ENCODE measurements around the gene DDX59.

DDX59 gene

DNA sequence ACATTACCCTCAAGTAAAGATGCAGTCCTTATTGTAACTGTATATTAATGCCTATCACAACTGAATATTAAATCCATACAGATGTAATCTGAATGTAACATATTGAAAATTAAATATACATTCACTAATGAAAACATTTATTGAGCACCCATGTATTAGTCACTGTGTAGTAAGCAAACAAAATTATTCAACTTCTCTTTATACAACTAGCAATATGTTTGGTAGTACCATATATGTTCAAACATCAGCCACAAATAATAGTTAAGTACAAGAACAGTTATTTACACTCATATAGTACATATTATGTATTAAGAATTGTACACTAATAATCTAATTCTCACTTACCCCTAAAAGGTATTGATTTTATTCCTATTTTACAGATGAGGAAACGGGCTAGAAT, 67.1 kb downstream of the DDX59 start:
- TF ChIP-seq, protein P1, sequence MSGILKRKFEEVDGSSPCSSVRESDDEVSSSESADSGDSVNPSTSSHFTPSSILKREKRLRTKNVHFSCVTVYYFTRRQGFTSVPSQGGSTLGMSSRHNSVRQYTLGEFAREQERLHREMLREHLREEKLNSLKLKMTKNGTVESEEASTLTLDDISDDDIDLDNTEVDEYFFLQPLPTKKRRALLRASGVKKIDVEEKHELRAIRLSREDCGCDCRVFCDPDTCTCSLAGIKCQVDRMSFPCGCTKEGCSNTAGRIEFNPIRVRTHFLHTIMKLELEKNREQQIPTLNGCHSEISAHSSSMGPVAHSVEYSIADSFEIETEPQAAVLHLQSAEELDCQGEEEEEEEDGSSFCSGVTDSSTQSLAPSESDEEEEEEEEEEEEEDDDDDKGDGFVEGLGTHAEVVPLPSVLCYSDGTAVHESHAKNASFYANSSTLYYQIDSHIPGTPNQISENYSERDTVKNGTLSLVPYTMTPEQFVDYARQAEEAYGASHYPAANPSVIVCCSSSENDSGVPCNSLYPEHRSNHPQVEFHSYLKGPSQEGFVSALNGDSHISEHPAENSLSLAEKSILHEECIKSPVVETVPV (CRISPR knock-in tag; IDR thresholded peaks at IDR 0.05), result no peak
- TF ChIP-seq CSDC2 (CRISPR knock-in tag; IDR thresholded peaks at IDR 0.05) (no peak), ZNF565 (CRISPR knock-in tag; conservative IDR thresholded peaks at IDR 0.05; ENCODE audit: low read depth) (no peak), PPARA (CRISPR knock-in tag; IDR thresholded peaks at IDR 0.05; ENCODE audit: borderline replicate concordance) (no peak), SNAI2 (CRISPR knock-in tag; IDR thresholded peaks at IDR 0.05) (no peak), ZC3H10 (CRISPR knock-in tag; IDR thresholded peaks at IDR 0.05) (no peak), ZFP3 (CRISPR knock-in tag; IDR thresholded peaks at IDR 0.05) (no peak), ZNF8 (CRISPR knock-in tag; IDR thresholded peaks at IDR 0.05) (no peak), OSR1 (CRISPR knock-in tag; IDR thresholded peaks at IDR 0.05) (no peak), ZNF70 (CRISPR knock-in tag; IDR thresholded peaks at IDR 0.05) (no peak), TOX (CRISPR knock-in tag; IDR thresholded peaks at IDR 0.05; ENCODE audit: borderline replicate concordance) (no peak), ISL1 (CRISPR knock-in tag; IDR thresholded peaks at IDR 0.05) (no peak), ARNTL (CRISPR knock-in tag; IDR thresholded peaks at IDR 0.05; ENCODE audit: borderline replicate concordance, low read depth) (no peak), ZFP30 (CRISPR knock-in tag; IDR thresholded peaks at IDR 0.05) (no peak), BACH2 (CRISPR knock-in tag; IDR thresholded peaks at IDR 0.05; ENCODE audit: borderline replicate concordance) (no peak), RARB (CRISPR knock-in tag; IDR thresholded peaks at IDR 0.05) (no peak), ESRRG (CRISPR knock-in tag; IDR thresholded peaks at IDR 0.05) (no peak)
- TF ChIP-seq, protein P2, sequence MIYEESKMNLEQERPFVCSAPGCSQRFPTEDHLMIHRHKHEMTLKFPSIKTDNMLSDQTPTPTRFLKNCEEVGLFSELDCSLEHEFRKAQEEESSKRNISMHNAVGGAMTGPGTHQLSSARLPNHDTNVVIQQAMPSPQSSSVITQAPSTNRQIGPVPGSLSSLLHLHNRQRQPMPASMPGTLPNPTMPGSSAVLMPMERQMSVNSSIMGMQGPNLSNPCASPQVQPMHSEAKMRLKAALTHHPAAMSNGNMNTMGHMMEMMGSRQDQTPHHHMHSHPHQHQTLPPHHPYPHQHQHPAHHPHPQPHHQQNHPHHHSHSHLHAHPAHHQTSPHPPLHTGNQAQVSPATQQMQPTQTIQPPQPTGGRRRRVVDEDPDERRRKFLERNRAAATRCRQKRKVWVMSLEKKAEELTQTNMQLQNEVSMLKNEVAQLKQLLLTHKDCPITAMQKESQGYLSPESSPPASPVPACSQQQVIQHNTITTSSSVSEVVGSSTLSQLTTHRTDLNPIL (CRISPR knock-in tag; IDR thresholded peaks at IDR 0.05; ENCODE audit: low read depth), result no peak
- TF ChIP-seq, protein P3, sequence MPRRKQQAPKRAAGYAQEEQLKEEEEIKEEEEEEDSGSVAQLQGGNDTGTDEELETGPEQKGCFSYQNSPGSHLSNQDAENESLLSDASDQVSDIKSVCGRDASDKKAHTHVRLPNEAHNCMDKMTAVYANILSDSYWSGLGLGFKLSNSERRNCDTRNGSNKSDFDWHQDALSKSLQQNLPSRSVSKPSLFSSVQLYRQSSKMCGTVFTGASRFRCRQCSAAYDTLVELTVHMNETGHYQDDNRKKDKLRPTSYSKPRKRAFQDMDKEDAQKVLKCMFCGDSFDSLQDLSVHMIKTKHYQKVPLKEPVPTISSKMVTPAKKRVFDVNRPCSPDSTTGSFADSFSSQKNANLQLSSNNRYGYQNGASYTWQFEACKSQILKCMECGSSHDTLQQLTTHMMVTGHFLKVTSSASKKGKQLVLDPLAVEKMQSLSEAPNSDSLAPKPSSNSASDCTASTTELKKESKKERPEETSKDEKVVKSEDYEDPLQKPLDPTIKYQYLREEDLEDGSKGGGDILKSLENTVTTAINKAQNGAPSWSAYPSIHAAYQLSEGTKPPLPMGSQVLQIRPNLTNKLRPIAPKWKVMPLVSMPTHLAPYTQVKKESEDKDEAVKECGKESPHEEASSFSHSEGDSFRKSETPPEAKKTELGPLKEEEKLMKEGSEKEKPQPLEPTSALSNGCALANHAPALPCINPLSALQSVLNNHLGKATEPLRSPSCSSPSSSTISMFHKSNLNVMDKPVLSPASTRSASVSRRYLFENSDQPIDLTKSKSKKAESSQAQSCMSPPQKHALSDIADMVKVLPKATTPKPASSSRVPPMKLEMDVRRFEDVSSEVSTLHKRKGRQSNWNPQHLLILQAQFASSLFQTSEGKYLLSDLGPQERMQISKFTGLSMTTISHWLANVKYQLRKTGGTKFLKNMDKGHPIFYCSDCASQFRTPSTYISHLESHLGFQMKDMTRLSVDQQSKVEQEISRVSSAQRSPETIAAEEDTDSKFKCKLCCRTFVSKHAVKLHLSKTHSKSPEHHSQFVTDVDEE (CRISPR knock-in tag; IDR thresholded peaks at IDR 0.05), result no peak
- TF ChIP-seq, protein P4, sequence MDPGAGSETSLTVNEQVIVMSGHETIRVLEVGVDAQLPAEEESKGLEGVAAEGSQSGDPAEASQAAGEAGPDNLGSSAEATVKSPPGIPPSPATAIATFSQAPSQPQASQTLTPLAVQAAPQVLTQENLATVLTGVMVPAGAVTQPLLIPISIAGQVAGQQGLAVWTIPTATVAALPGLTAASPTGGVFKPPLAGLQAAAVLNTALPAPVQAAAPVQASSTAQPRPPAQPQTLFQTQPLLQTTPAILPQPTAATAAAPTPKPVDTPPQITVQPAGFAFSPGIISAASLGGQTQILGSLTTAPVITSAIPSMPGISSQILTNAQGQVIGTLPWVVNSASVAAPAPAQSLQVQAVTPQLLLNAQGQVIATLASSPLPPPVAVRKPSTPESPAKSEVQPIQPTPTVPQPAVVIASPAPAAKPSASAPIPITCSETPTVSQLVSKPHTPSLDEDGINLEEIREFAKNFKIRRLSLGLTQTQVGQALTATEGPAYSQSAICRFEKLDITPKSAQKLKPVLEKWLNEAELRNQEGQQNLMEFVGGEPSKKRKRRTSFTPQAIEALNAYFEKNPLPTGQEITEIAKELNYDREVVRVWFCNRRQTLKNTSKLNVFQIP (CRISPR knock-in tag; IDR thresholded peaks at IDR 0.05; ENCODE audit: borderline replicate concordance, low read depth), result no peak
- ATAC-seq, result no peak
